GM12892 (cell line): Measurements from ENCODE around the gene C4BPA.

Experiments used
- POLR2A ChIP-seq: IDR thresholded peaks from 2 replicates; pipeline ENCODE4 v1.6.1; 2011; ENCODE audit warnings: low read depth, low read length, control low read depth
- TAF1 ChIP-seq: IDR thresholded peaks from 2 replicates; pipeline ENCODE4 v1.6.1; 2011; ENCODE audit warnings: low read depth, mild to moderate bottlenecking, control low read depth, low read length, borderline replicate concordance

DNA sequence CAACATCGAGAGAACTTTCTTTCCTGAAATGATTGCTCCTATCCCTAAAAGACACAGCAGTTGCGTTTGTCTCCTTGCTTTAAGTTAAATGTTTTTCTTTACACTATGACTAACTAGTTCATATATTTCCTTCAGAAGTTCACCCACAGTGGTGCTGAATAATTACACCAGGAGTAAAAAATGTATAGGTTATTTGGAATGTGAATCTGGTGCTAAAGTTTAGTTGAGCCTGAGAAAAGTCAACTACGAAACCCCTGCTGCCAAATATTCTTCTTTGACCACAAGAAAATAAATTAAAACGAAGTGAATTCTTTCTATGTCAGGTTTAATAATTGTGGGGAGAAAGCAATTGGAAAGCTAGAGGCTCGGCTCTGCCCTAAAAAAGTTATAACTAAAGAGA lies 52.8 kb downstream of the C4BPA start:
- TF ChIP-seq POLR2A (no peak), TAF1 (no peak)
